ENCODE results near the gene THOC2.
"Not testable (repeated sequence)": the region's sequence is repeated elsewhere in the genome, so short reads cannot be mapped to it uniquely, and the experiment has no call there.

Gene THOC2

GRCh38 chrX:123736333-123736921, 3.6 kb upstream of the THOC2 start:
- no peak for DNase-seq

GRCh38 chrX:123735137-123735536, 2.3 kb upstream of the THOC2 start:
- DNase-seq: not testable (repeated sequence)

- not testable (repeated sequence) for DNase-seq
These were observed 1.2 kb upstream of the THOC2 start for GRCh38 chrX:123734079-123734478.

- peak; percentile 8 for DNase-seq
These were observed 724 bp downstream of the THOC2 start for GRCh38 chrX:123731987-123732669.

- DNase-seq: no peak
These were observed 1.4 kb downstream of the THOC2 start for GRCh38 chrX:123731258-123731986.

GRCh38 chrX:123728554-123728953, 4.3 kb downstream of the THOC2 start:
- DNase-seq: no peak

GRCh38 chrX:123728016-123728415, 4.8 kb downstream of the THOC2 start:
- no peak for DNase-seq

GRCh38 chrX:123722193-123722592, 10.7 kb downstream of the THOC2 start:
- DNase-seq: not testable (repeated sequence)

GRCh38 chrX:123720486-123720885, 12.4 kb downstream of the THOC2 start:
- DNase-seq: no peak

- DNase-seq: no peak
These were observed 19.0 kb downstream of the THOC2 start for GRCh38 chrX:123713841-123714240.

- no peak for DNase-seq
These were observed 19.4 kb downstream of the THOC2 start for GRCh38 chrX:123713434-123713833.

GRCh38 chrX:123711201-123711600, 21.7 kb downstream of the THOC2 start:
- not testable (repeated sequence) for DNase-seq

- DNase-seq: no peak
These were observed 28.1 kb downstream of the THOC2 start for GRCh38 chrX:123704781-123705180.

- DNase-seq: no peak
These were observed 33.8 kb downstream of the THOC2 start for GRCh38 chrX:123698979-123699520.

GRCh38 chrX:123696334-123696733, 36.5 kb downstream of the THOC2 start:
- DNase-seq: no peak

GRCh38 chrX:123695242-123695641, 37.6 kb downstream of the THOC2 start:
- DNase-seq: no peak

GRCh38 chrX:123691776-123692175, 41.1 kb downstream of the THOC2 start:
- no peak for DNase-seq

- no peak for DNase-seq
These were observed 44.3 kb downstream of the THOC2 start for GRCh38 chrX:123688524-123688923.

GRCh38 chrX:123685232-123685631, 47.6 kb downstream of the THOC2 start:
- DNase-seq: no peak

- no peak for DNase-seq
These were observed 50.7 kb downstream of the THOC2 start for GRCh38 chrX:123682186-123682585.

GRCh38 chrX:123679733-123680460, 53.0 kb downstream of the THOC2 start:
- DNase-seq: not testable (repeated sequence)

- DNase-seq: no peak
These were observed 57.7 kb downstream of the THOC2 start for GRCh38 chrX:123675154-123675553.

GRCh38 chrX:123673813-123674212, 59.0 kb downstream of the THOC2 start:
- DNase-seq: no peak

All from NCI-H2107 (cell line).